Mesendoderm (in vitro differentiated cells): ENCODE measurements around the gene CBX8.

Source experiments
- DNase-seq: peaks from one replicate; pipeline ENCODE4 v3.0.0; 2013
- H2AK5ac ChIP-seq: 2 replicates; pipeline ENCODE4 v1.6.1; 2013; ENCODE audit warnings: low read length, inconsistent platforms
- H2BK120ac ChIP-seq: 2 replicates; pipeline ENCODE4 v1.6.1; 2013; ENCODE audit warnings: low read depth, mild to moderate bottlenecking, low read length, moderate library complexity, mixed read lengths
- H2BK15ac ChIP-seq: replicated peaks from 2 replicates; pipeline ENCODE4 v1.6.1; 2013; ENCODE audit warnings: low read depth, mild to moderate bottlenecking, moderate library complexity
- H2BK5ac ChIP-seq: 2 replicates; pipeline ENCODE4 v1.6.1; 2013; ENCODE audit warnings: low read length, inconsistent platforms
- H3K18ac ChIP-seq: 2 replicates; pipeline ENCODE4 v1.6.1; 2013; ENCODE audit warnings: mild to moderate bottlenecking, low read length, mixed read lengths
- H3K23ac ChIP-seq: one replicate; pipeline ENCODE4 v1.6.1; 2013; ENCODE audit warnings: low read length
- H3K27ac ChIP-seq: 2 replicates; pipeline ENCODE4 v1.5.1; 2013; ENCODE audit warnings: low read depth, mild to moderate bottlenecking, inconsistent platforms, low read length, moderate library complexity
- H3K27me3 ChIP-seq: 2 replicates; pipeline ENCODE4 v1.6.1; 2013; ENCODE audit warnings: low read length, control low read depth, mild to moderate bottlenecking, inconsistent platforms; ENCODE audit not compliant: insufficient read depth, poor library complexity
- H3K36me3 ChIP-seq: 2 replicates; pipeline ENCODE4 v1.6.1; 2013; ENCODE audit warnings: low read length, inconsistent platforms; ENCODE audit not compliant: control insufficient read depth, insufficient read depth
- H3K4ac ChIP-seq: one replicate; pipeline ENCODE4 v1.6.1; 2013; ENCODE audit warnings: low read depth, mild to moderate bottlenecking, low read length, moderate library complexity
- H3K4me1 ChIP-seq: 2 replicates; pipeline ENCODE4 v1.6.1; 2013; ENCODE audit warnings: low read depth, low read length, inconsistent platforms; ENCODE audit not compliant: control insufficient read depth
- H3K4me2 ChIP-seq: 2 replicates; pipeline ENCODE4 v1.6.1; 2013; ENCODE audit warnings: low read length
- H3K4me3 ChIP-seq: 2 replicates; pipeline ENCODE4 v1.5.1; 2013; ENCODE audit warnings: mild to moderate bottlenecking, low read length
- H3K56ac ChIP-seq: one replicate; pipeline ENCODE4 v1.6.1; 2013; ENCODE audit warnings: low read length
- H3K79me1 ChIP-seq: 2 replicates; pipeline ENCODE4 v1.6.1; 2013; ENCODE audit warnings: low read length, inconsistent platforms
- H3K79me2 ChIP-seq: 2 replicates; pipeline ENCODE4 v1.6.1; 2013; ENCODE audit warnings: mild to moderate bottlenecking, low read length; ENCODE audit not compliant: control insufficient read depth, insufficient read depth
- H3K9ac ChIP-seq: 2 replicates; pipeline ENCODE4 v1.6.1; 2013; ENCODE audit warnings: low read length, inconsistent platforms
- H4K5ac ChIP-seq: one replicate; pipeline ENCODE4 v1.6.1; 2013; ENCODE audit warnings: low read length
- H4K8ac ChIP-seq: one replicate; pipeline ENCODE4 v1.6.1; 2013; ENCODE audit warnings: low read depth, mild to moderate bottlenecking, control low read depth, low read length, moderate library complexity
- WGBS: extraction: QIAGEN DNeasy Blood & Tissue Kit; methylation state at CpG from one replicate; pipeline ENCODE4 v1.1.7; 2013; ENCODE audit warnings: low lambda C conversion rate, missing lambda C conversion rate; ENCODE audit not compliant: insufficient coverage; ENCODE audit errors: extremely low coverage; 5-methylcytosine and 5-hydroxymethylcytosine counted together

CBX8 gene

DNA sequence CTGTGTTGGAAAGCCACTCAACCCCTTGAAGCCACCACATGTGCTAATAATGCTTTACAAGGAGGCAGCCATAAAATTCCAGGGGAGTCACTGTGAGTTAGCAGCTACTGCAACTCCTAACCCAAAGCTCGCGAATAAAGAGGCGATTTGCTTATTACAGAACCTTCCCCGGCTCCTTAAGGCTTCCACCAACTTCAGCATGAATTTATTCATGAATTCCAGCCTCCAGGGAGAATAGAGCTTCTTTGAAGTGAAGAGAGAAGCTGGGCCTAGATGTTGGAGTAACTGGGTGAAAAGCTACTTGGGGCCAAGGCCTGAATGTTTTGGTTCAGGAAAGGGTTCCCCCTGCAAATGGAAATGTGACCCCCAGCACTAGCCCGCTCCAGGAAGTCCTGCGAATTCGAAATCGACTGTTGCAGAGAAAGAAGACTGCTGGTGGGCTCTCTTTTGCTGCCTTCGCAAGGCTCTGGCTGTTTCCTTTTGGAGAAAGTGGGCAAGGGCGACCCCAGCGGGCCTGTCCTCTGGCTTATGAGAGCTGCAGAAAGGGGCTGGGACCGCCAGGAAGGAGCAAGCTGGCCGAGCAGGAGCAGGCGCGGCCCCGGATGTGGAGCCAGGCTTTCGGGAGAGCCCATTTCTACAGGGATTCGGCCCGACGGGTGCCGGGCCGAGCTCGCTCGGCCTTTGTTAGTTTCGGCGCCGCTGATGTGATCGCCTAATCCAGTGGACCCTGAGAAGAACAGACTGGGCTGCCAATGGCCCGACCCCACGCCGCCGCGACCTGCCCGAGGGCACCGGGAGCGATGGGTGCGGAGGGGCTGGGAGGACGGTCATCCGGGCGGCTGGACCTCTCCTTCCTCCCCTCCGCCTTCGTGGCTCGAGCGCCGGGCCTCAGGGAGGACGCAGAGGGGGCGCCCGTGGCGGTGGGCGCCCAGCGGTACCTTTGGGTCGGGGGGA lies 7.6 kb downstream of the CBX8 start:
- peak overlapping the region; percentile 78 for H3K56ac ChIP-seq
- H3K9ac ChIP-seq: peak overlapping the region; percentile 51
- H3K23ac ChIP-seq: no peak overlapping the region
- H3K18ac ChIP-seq: no peak overlapping the region
- no peak overlapping the region for H4K8ac ChIP-seq
- H2BK15ac ChIP-seq: no peak overlapping the region
- H4K5ac ChIP-seq: no peak overlapping the region
- no peak overlapping the region for H2BK120ac ChIP-seq
- H3K27ac ChIP-seq: no peak overlapping the region
- H3K79me2 ChIP-seq: no peaks in the 10 kb centered on the region
- DNase-seq: peak; percentile 88
- no peak overlapping the region for H3K4ac ChIP-seq
- H3K36me3 ChIP-seq: no peaks in the 10 kb centered on the region
- peak overlapping the region; percentile 62 for H3K4me2 ChIP-seq
- H3K79me1 ChIP-seq: no peaks in the 10 kb centered on the region
- peaks cover 47% of the 10 kb centered on the region for H3K27me3 ChIP-seq
- H3K4me1 ChIP-seq: peaks cover 3% of the 10 kb centered on the region
- no peak overlapping the region for H2BK5ac ChIP-seq
- H2AK5ac ChIP-seq: no peak overlapping the region
- H3K4me3 ChIP-seq: no peak overlapping the region
- WGBS: no CpG with 5 or more reads among the region's 52 CpGs

DNA sequence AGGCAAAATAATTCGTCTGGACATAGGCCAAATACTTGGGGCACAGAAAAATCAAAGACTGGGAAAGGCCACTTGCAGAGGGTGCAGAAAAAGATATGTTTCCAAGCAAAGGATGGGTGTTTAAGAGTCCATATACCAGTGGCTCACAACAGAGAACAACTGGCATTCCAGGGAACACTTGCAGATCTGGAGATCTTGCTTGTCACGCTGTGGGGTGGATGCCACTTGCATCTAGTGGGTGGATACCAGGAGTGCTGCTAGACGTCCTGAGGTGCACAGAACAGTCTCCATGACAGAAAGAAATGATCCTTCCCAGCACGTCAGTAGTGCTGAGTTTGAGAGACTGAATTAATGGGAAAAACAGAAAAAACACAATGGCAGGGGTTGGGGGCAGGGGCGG lies 8.4 kb downstream of the CBX8 start:
- H3K4ac ChIP-seq: no peak overlapping the region
- no peak overlapping the region for H3K56ac ChIP-seq
- H3K23ac ChIP-seq: no peak overlapping the region
- no peaks in the 10 kb centered on the region for H3K36me3 ChIP-seq
- no peak overlapping the region for H2BK15ac ChIP-seq
- no peak overlapping the region for H2BK120ac ChIP-seq
- H3K4me3 ChIP-seq: no peak overlapping the region
- no peaks in the 10 kb centered on the region for H3K79me1 ChIP-seq
- no peak overlapping the region for H4K5ac ChIP-seq
- no peak overlapping the region for H3K27ac ChIP-seq
- H4K8ac ChIP-seq: no peak overlapping the region
- no peaks in the 10 kb centered on the region for H3K79me2 ChIP-seq
- DNase-seq: no peak
- no peak overlapping the region for H3K18ac ChIP-seq
- no peak overlapping the region for H3K4me2 ChIP-seq
- H3K27me3 ChIP-seq: peaks cover 43% of the 10 kb centered on the region
- H3K9ac ChIP-seq: no peak overlapping the region
- peaks cover under 1% of the 10 kb centered on the region for H3K4me1 ChIP-seq
- no peak overlapping the region for H2BK5ac ChIP-seq
- WGBS: no CpG with 5 or more reads among the region's 5 CpGs
- H2AK5ac ChIP-seq: no peak overlapping the region

DNA sequence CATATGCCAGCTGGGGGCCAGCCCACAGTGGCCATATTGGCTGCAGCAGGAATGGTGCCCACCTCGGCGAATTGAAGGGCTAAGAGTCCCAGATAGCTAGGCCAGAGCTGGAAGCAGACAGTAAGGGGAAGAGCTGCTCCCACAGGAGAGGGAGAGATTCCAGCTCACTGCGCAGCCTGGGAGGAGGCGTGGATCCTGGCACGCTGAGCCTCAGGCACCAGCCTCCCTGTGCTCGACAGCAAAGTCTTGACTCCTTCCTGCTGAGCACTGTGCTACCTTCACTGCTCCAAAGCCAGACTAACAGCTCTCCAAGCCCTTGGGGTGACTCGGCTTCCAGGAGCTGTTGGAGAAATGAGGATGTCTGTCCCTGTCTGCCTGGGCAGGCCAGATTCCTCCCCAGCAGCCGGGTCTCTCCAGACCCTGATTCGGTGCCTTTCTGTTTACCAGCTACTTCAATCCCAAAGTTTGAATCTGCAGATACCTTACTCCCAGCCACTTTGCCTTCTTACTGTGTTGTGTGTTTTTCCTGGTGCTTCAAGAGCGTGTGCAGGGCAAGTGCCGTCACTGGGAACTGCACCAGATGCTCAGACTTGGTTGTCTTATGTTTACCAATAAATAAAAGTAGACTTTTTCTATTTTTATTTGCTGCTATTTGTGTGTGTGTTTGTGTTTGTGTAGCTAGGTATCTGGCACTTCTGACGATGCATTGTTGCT lies 9.8 kb downstream of the CBX8 start:
- H2BK5ac ChIP-seq: no peak overlapping the region
- no peak overlapping the region for H3K4me2 ChIP-seq
- no peak overlapping the region for H3K27ac ChIP-seq
- H4K5ac ChIP-seq: no peak overlapping the region
- no peak overlapping the region for H3K18ac ChIP-seq
- no peaks in the 10 kb centered on the region for H3K36me3 ChIP-seq
- no peak overlapping the region for H2BK120ac ChIP-seq
- H3K23ac ChIP-seq: no peak overlapping the region
- no peak overlapping the region for H3K4me3 ChIP-seq
- no peak overlapping the region for H2AK5ac ChIP-seq
- H3K27me3 ChIP-seq: peaks cover 33% of the 10 kb centered on the region
- H3K79me1 ChIP-seq: no peaks in the 10 kb centered on the region
- H3K56ac ChIP-seq: no peak overlapping the region
- H3K4ac ChIP-seq: no peak overlapping the region
- no CpG with 5 or more reads among the region's 12 CpGs for WGBS
- H4K8ac ChIP-seq: no peak overlapping the region
- no peaks in the 10 kb centered on the region for H3K79me2 ChIP-seq
- no peak overlapping the region for H3K9ac ChIP-seq
- no peak overlapping the region for H2BK15ac ChIP-seq
- no peak for DNase-seq
- no peaks in the 10 kb centered on the region for H3K4me1 ChIP-seq

DNA sequence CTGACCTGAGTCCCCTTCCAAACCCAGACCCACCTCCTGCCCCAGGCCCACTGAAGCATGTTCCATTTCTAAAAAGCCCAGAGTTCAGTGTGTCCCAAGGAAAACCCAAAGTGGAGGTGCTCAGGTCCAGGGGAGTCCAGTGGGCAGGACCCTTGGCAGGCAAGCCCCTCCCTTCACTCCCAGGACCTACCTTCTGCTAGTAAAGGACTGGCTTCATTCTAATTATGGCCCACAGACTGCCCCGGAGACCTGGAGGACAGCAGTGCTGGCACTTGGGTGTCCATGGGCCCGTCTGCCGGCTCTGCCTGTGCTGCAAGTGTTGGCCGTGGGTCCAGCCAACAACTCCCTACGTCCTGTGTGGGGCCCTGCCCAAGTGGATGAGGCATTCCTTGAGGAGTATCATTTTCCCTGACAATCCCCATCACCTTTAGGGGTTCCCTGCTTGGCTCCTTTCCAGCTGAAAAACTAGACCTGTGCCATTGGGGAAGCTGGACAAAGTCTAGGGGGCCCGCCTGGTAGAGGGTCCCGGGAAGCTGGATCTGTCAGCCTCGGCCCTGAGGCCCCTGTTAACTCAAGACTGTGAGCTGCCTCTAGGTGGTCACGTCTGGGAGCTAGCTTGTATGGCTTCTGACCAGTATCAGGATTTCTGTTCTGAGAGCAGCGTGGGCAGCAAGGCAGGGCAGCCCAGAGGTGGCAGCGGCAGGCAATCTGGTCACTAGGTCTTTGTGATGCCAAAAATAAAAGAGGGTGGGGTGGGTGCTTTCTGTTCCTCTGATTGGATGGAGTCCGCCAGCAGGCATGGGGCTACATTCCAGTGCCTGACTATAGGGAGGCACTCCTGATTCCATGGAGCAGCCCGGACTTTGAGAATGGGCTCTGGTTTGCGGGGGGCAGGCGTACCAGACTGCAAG lies 10.7 kb downstream of the CBX8 start:
- H3K79me1 ChIP-seq: no peaks in the 10 kb centered on the region
- no CpG with 5 or more reads among the region's 15 CpGs for WGBS
- H3K56ac ChIP-seq: no peak overlapping the region
- H4K8ac ChIP-seq: no peak overlapping the region
- H3K27ac ChIP-seq: no peak overlapping the region
- H3K4me1 ChIP-seq: no peaks in the 10 kb centered on the region
- H3K23ac ChIP-seq: no peak overlapping the region
- H3K27me3 ChIP-seq: peaks cover 23% of the 10 kb centered on the region
- H2AK5ac ChIP-seq: no peak overlapping the region
- no peak overlapping the region for H3K18ac ChIP-seq
- no peak overlapping the region for H3K4ac ChIP-seq
- H4K5ac ChIP-seq: no peak overlapping the region
- H3K36me3 ChIP-seq: no peaks in the 10 kb centered on the region
- no peak overlapping the region for H3K4me3 ChIP-seq
- no peak for DNase-seq
- H3K4me2 ChIP-seq: no peak overlapping the region
- no peak overlapping the region for H2BK5ac ChIP-seq
- H3K9ac ChIP-seq: no peak overlapping the region
- H2BK15ac ChIP-seq: no peak overlapping the region
- H2BK120ac ChIP-seq: no peak overlapping the region
- H3K79me2 ChIP-seq: no peaks in the 10 kb centered on the region

DNA sequence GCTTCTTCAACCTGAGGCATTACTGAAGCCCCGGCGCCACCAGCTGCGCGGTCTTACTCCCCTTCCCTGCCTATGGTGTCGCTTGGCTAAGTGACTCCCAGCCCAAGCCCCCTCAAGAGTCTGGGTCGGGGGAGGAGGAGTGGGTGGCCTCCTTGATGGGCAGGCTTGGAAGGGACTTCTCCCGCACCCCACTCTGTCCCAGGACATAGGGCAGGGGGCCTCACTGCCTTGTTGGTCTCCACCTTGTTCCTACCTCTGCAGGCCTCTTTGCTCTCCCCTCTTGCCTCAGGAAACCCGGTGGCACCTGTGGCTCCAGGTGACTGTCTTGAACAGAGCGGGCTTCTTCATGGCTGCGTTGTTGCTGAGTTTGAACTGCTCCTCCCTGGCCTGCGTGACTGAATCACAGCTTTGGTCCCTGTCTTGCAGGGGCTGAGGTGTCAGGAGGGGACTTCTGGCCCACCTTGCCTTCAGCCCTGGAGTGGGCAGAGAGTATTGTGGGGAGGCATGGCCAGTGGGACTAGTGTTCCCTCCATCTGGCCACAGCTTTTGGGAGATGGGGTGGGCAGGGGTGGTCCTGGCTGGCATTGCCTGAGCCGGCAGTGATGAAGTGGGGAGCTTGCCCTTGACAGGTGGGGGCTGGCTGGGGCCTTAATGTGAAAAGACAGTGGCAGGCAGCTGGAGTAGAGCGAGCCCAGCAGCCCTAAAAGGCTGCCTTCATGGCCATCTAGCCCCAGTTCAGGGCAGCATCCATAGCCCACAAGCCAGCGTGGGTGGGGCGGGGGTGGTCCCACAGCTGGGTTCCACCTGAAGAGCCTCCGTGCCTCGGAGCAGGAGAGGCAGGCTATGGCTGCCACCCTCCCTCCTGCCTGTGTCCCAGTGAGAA lies 11.6 kb downstream of the CBX8 start:
- H3K27me3 ChIP-seq: peaks cover 15% of the 10 kb centered on the region
- no peak overlapping the region for H3K27ac ChIP-seq
- no peak overlapping the region for H3K18ac ChIP-seq
- no peak overlapping the region for H2BK120ac ChIP-seq
- no peak overlapping the region for H3K4me2 ChIP-seq
- no peak overlapping the region for H2BK5ac ChIP-seq
- H4K8ac ChIP-seq: no peak overlapping the region
- H4K5ac ChIP-seq: no peak overlapping the region
- no CpG with 5 or more reads among the region's 17 CpGs for WGBS
- no peaks in the 10 kb centered on the region for H3K36me3 ChIP-seq
- H3K56ac ChIP-seq: no peak overlapping the region
- no peak overlapping the region for H3K4ac ChIP-seq
- H2AK5ac ChIP-seq: no peak overlapping the region
- no peak overlapping the region for H3K4me3 ChIP-seq
- H3K79me1 ChIP-seq: no peaks in the 10 kb centered on the region
- H3K79me2 ChIP-seq: no peaks in the 10 kb centered on the region
- no peak overlapping the region for H3K9ac ChIP-seq
- H3K4me1 ChIP-seq: no peaks in the 10 kb centered on the region
- no peak for DNase-seq
- H3K23ac ChIP-seq: no peak overlapping the region
- H2BK15ac ChIP-seq: no peak overlapping the region
